ENCODE measurements around the gene CHST15.

DNA sequence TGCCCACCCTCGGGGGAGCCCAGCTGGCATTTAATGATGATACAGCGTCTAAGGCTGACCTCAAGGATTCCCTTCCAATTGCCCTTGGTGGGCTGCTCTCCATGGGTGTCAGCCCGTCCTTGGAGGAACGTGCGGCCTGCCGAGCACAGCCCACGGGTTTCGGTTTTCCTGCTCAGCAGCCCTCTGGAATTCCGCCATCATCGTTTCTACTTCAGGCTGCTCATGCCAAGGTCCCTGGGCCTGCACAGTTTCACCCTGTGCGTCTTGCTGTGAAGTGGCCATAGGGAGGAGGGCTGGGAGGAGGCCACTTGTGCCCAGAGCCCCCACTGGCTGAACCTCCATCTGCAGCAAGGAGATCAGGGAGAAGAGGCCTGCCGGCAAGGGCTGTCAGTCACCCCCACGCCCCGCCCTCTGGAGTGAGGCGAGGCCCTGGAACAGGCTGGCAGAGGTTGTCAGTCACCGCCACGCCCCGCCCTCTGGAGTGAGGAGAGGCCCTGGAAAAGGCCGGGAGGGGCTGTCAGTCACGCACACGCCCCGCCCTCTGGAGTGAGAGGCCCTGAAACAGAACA is 82.8 kb downstream of the CHST15 start:
- TF ChIP-seq, protein P1, sequence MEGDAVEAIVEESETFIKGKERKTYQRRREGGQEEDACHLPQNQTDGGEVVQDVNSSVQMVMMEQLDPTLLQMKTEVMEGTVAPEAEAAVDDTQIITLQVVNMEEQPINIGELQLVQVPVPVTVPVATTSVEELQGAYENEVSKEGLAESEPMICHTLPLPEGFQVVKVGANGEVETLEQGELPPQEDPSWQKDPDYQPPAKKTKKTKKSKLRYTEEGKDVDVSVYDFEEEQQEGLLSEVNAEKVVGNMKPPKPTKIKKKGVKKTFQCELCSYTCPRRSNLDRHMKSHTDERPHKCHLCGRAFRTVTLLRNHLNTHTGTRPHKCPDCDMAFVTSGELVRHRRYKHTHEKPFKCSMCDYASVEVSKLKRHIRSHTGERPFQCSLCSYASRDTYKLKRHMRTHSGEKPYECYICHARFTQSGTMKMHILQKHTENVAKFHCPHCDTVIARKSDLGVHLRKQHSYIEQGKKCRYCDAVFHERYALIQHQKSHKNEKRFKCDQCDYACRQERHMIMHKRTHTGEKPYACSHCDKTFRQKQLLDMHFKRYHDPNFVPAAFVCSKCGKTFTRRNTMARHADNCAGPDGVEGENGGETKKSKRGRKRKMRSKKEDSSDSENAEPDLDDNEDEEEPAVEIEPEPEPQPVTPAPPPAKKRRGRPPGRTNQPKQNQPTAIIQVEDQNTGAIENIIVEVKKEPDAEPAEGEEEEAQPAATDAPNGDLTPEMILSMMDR (IDR thresholded peaks at IDR 0.05; ENCODE audit: control extremely low read depth in 1 of 3, insufficient read depth in 1 of 3, low read depth in 1 of 3, low read length in 3 of 3), result peak in 1 of 3 experiments; percentile 4; a peak in 1 of 4 replicates
- TF ChIP-seq NRF1 (IDR thresholded peaks at IDR 0.05; ENCODE audit: low read depth, low read length) (no peak), SUZ12 (IDR thresholded peaks at IDR 0.05; ENCODE audit: low read length) (no peak), SRF (IDR thresholded peaks at IDR 0.05; ENCODE audit: low read depth, low read length) (no peak), TAF1 (IDR thresholded peaks at IDR 0.05; ENCODE audit: low read depth, low read length) (no peak), TBP (IDR thresholded peaks at IDR 0.05; ENCODE audit: low read depth, low read length) (no peak), EZH2 (IDR thresholded peaks at IDR 0.05; ENCODE audit: low read depth, low read length, severe bottlenecking) (no peak), JUN (IDR thresholded peaks at IDR 0.05; ENCODE audit: low read depth, low read length) (no peak), CEBPB (IDR thresholded peaks at IDR 0.05; ENCODE audit: low read depth, low read length) (no peak), POLR2A (IDR thresholded peaks at IDR 0.05; ENCODE audit: control extremely low read depth in 1 of 2, low read depth in 2 of 2, low read length in 2 of 2) (no peak), EP300 (IDR thresholded peaks at IDR 0.05; ENCODE audit: borderline replicate concordance in 1 of 2, low read depth in 2 of 2, low read length in 2 of 2) (no peak), MAFK (IDR thresholded peaks at IDR 0.05; ENCODE audit: low read depth, low read length) (no peak)
